Testis (tissue), 3 donors: ENCODE results near the gene MNT. TPM values are rescaled to one million over a fixed set of nuclear protein-coding genes. Genes with fewer than 3 reads are reported as not detected.
"Not testable (repeated sequence)": the region's sequence is repeated elsewhere in the genome, so short reads cannot be mapped to it uniquely, and the experiment has no call there.

Experiments used
- DNase-seq: peaks from one replicate; pipeline ENCODE4 v3.0.0-alpha.2; 2019
- H3K27ac ChIP-seq, 2 donors: fragments of 200-600 bp; sonication (generic); one replicate each; pipeline ENCODE4 v1.5.1; 2019
- H3K27me3 ChIP-seq: fragments of 200-600 bp; sonication (generic); one replicate; pipeline ENCODE4 v1.5.1; 2019
- H3K36me3 ChIP-seq: fragments of 200-600 bp; sonication (generic); one replicate; pipeline ENCODE4 v1.5.1; 2017; ENCODE audit warnings: low read depth; ENCODE audit errors: missing control alignments
- H3K4me1 ChIP-seq: fragments of 200-600 bp; sonication (generic); one replicate; pipeline ENCODE4 v1.5.1; 2019
- H3K4me3 ChIP-seq, 2 donors: fragments of 200-600 bp; sonication (generic); one replicate each; pipeline ENCODE4 v1.5.1; 2017 to 2019
- H3K9me3 ChIP-seq: fragments of 200-600 bp; sonication (generic); one replicate; pipeline ENCODE4 v1.5.1; 2017
- CTCF ChIP-seq, 3 experiments: fragments of 450-650 bp in 2 of 3; fragments of 200-600 bp in 1 of 3; sonication (generic) in 1 of 3; IDR thresholded peaks; one replicate each; pipeline ENCODE4 v1.5.1; 2016 to 2019; ENCODE audit warnings: antibody characterized with exemption in 3 of 3, mild to moderate bottlenecking in 2 of 3, moderate library complexity in 1 of 3
- POLR2A ChIP-seq: fragments of 450-650 bp; IDR thresholded peaks from one replicate; pipeline ENCODE4 v1.6.1; 2017; ENCODE audit warnings: antibody characterized with exemption, mild to moderate bottlenecking, moderate library complexity
- WGBS, 2 donors: methylation state at CpG; one replicate each; pipeline ENCODE4 v1.1.5; 2018; 5-methylcytosine and 5-hydroxymethylcytosine counted together
- intact Hi-C: fragments of 100-400 bp; cut with DNase I; formaldehyde crosslinking; loops from one replicate; pipeline ENCODE4 v1.15.1; 2023; ENCODE audit warnings: low total_unique reads
- polyA plus RNA-seq: library from polyadenylated mRNA; stranded (reverse); fragments of 350-450 nt; fragmentation: Illumina TruSeq; extraction: RNeasy Lipid Tissue Mini Kit (QIAGEN cat#74804); gene quantifications from one replicate; pipeline ENCODE4 v1.2.3, GENCODE V29; 2014; ENCODE audit warnings: low read depth, low replicate concordance; ENCODE audit not compliant: insufficient read depth
- total RNA-seq, 2 donors: library from RNA; depleted of rRNA; stranded (reverse); fragments of >200 nt; gene quantifications; one replicate each; pipeline ENCODE4 v1.2.3, GENCODE V29; 2016

Gene MNT
- total and polyA plus RNA-seq, 3 donors from 2014 or later, result 27.9 to 67.7 (median 46.3) TPM

GRCh38 chr17:2445638-2446037 lies 44.8 kb upstream of the MNT start:
- no peak for DNase-seq
- 76 to 96% methylated on average over 1 of the region's 1 CpG for WGBS, 2 donors
- TF ChIP-seq CTCF (IDR thresholded peaks at IDR 0.05) (no peak), POLR2A (no peak)
- no peak overlapping the region for H3K4me3 ChIP-seq
- H3K36me3 ChIP-seq, result no peaks in the 10 kb centered on the region
- H3K27ac ChIP-seq, result no peak overlapping the region
- no peaks in the 10 kb centered on the region for H3K4me1 ChIP-seq
- H3K27me3 ChIP-seq, result no peaks in the 10 kb centered on the region
- no peaks in the 10 kb centered on the region for H3K9me3 ChIP-seq
- intact Hi-C loops, result no loop called here

GRCh38 chr17:2444382-2444781 lies 43.5 kb upstream of the MNT start:
- H3K9me3 ChIP-seq, result no peaks in the 10 kb centered on the region

GRCh38 chr17:2442166-2442565 lies 41.3 kb upstream of the MNT start:
- WGBS, 2 donors, result 67 to 71% methylated on average over 3 of the region's 3 CpGs
- Histone ChIP-seq H3K9me3 (no peaks in the 10 kb centered on the region), H3K36me3 (no peaks in the 10 kb centered on the region), H3K4me1 (no peaks in the 10 kb centered on the region), H3K27me3 (no peaks in the 10 kb centered on the region), H3K4me3 (no peak overlapping the region), H3K27ac (no peak overlapping the region)
- no peak for TF ChIP-seq POLR2A
- no peak for TF ChIP-seq CTCF (IDR thresholded peaks at IDR 0.05)
- DNase-seq, result no peak
- intact Hi-C loops, result no loop called here

More at GRCh38 chr17:2444382-2444781, 43.5 kb upstream of the MNT start:
- Histone ChIP-seq H3K4me1 (no peaks in the 10 kb centered on the region), H3K27me3 (no peaks in the 10 kb centered on the region), H3K36me3 (no peaks in the 10 kb centered on the region), H3K27ac (no peak overlapping the region), H3K4me3 (no peak overlapping the region)
- DNase-seq, result no peak
- TF ChIP-seq POLR2A, result no peak
- TF ChIP-seq CTCF (IDR thresholded peaks at IDR 0.05), result no peak
- WGBS, 2 donors, result 87 to 94% methylated on average over 8 of the region's 8 CpGs
- intact Hi-C loops, result no loop called here

GRCh38 chr17:2440930-2441329 lies 40.1 kb upstream of the MNT start:
- no peaks in the 10 kb centered on the region for H3K36me3 ChIP-seq
- no peak for DNase-seq
- intact Hi-C loops, result no loop called here
- no peaks in the 10 kb centered on the region for H3K9me3 ChIP-seq
- no peaks in the 10 kb centered on the region for H3K27me3 ChIP-seq
- H3K4me1 ChIP-seq, result peaks cover under 1% of the 10 kb centered on the region
- H3K4me3 ChIP-seq, result no peak overlapping the region
- 68 to 74% methylated on average over 4 of the region's 4 CpGs for WGBS, 2 donors
- H3K27ac ChIP-seq, result no peak overlapping the region
- TF ChIP-seq POLR2A (no peak), CTCF (IDR thresholded peaks at IDR 0.05) (no peak)

GRCh38 chr17:2439997-2440396 lies 39.1 kb upstream of the MNT start:
- H3K36me3 ChIP-seq, H3K9me3 ChIP-seq, H3K27me3 ChIP-seq, H3K4me3 ChIP-seq, DNase-seq, intact Hi-C loops, H3K4me1 ChIP-seq, H3K27ac ChIP-seq: not testable (repeated sequence)
- WGBS, 2 donors, result 94 to 95% methylated on average over 6 of the region's 6 CpGs
